H9 (cell line): ENCODE measurements around the gene ST8SIA6. TPM values are rescaled to one million over a fixed set of nuclear protein-coding genes. Genes with fewer than 3 reads are reported as not detected.

Experiments used
- DNase-seq: peaks from one replicate; pipeline ENCODE4 v3.0.0-alpha.2; 2017
- H2AFZ ChIP-seq: one replicate; pipeline ENCODE4 v1.6.1; 2013; ENCODE audit warnings: mild to moderate bottlenecking, low read length, control low read depth, moderate library complexity
- H2AK5ac ChIP-seq: 2 replicates; pipeline ENCODE4 v1.6.1; 2013; ENCODE audit warnings: low read length, control low read depth, mixed read lengths; ENCODE audit not compliant: insufficient read length
- H2BK120ac ChIP-seq: one replicate; pipeline ENCODE4 v1.6.1; 2013; ENCODE audit warnings: low read depth, mild to moderate bottlenecking, low read length, control low read depth, inconsistent platforms; ENCODE audit not compliant: poor library complexity, severe bottlenecking
- H2BK12ac ChIP-seq: 2 replicates; pipeline ENCODE4 v1.6.1; 2013; ENCODE audit warnings: low read length, control low read depth, mixed read lengths, low read depth; ENCODE audit not compliant: insufficient read length
- H2BK15ac ChIP-seq: 2 replicates; pipeline ENCODE4 v1.6.1; 2013; ENCODE audit warnings: low read depth, low read length, control low read depth
- H2BK20ac ChIP-seq: one replicate; pipeline ENCODE4 v1.6.1; 2013; ENCODE audit warnings: low read depth, mild to moderate bottlenecking, low read length, control low read depth, inconsistent platforms; ENCODE audit not compliant: poor library complexity, severe bottlenecking
- H2BK5ac ChIP-seq: 2 replicates; pipeline ENCODE4 v1.6.1; 2013; ENCODE audit warnings: low read length, control low read depth, mixed read lengths; ENCODE audit not compliant: insufficient read length
- H3K14ac ChIP-seq: 2 replicates; pipeline ENCODE4 v1.6.1; 2013; ENCODE audit warnings: low read length, control low read depth; ENCODE audit not compliant: insufficient read depth
- H3K18ac ChIP-seq: 2 replicates; pipeline ENCODE4 v1.6.1; 2013; ENCODE audit warnings: low read depth, mild to moderate bottlenecking, mixed read lengths, low read length, control low read depth; ENCODE audit not compliant: insufficient read length
- H3K23ac ChIP-seq: 2 replicates; pipeline ENCODE4 v1.6.1; 2013; ENCODE audit warnings: low read length, control low read depth, mixed read lengths, low read depth; ENCODE audit not compliant: insufficient read length
- H3K23me2 ChIP-seq: 2 replicates; pipeline ENCODE4 v1.6.1; 2013; ENCODE audit warnings: low read depth, mild to moderate bottlenecking, mixed read lengths, low read length, control low read depth; ENCODE audit not compliant: insufficient read length, poor library complexity, severe bottlenecking
- H3K27ac ChIP-seq: 2 replicates; pipeline ENCODE4 v1.5.1; 2013; ENCODE audit warnings: low read length, control low read depth, mixed read lengths, low read depth; ENCODE audit not compliant: insufficient read length
- H3K27me3 ChIP-seq: 2 replicates; pipeline ENCODE4 v1.6.1; 2013; ENCODE audit warnings: low read length, control low read depth, inconsistent platforms; ENCODE audit not compliant: insufficient read depth
- H3K4ac ChIP-seq: 2 replicates; pipeline ENCODE4 v1.6.1; 2013; ENCODE audit warnings: low read depth, mild to moderate bottlenecking, control low read depth, inconsistent platforms, low read length, moderate library complexity
- H3K4me1 ChIP-seq: 2 replicates; pipeline ENCODE4 v1.6.1; 2013; ENCODE audit warnings: low read length, control low read depth, inconsistent platforms; ENCODE audit not compliant: insufficient read depth
- H3K4me2 ChIP-seq: 2 replicates; pipeline ENCODE4 v1.6.1; 2013; ENCODE audit warnings: low read length, control low read depth, mixed read lengths; ENCODE audit not compliant: insufficient read length, insufficient read depth
- H3K56ac ChIP-seq: 2 replicates; pipeline ENCODE4 v1.6.1; 2013; ENCODE audit warnings: low read depth, mild to moderate bottlenecking, mixed read lengths, low read length, control low read depth; ENCODE audit not compliant: insufficient read length
- H3K79me1 ChIP-seq: 2 replicates; pipeline ENCODE4 v1.6.1; 2013; ENCODE audit warnings: low read depth, mild to moderate bottlenecking, moderate library complexity, low read length, control low read depth, inconsistent platforms; ENCODE audit not compliant: insufficient read depth, poor library complexity, severe bottlenecking
- H3K79me2 ChIP-seq: 2 replicates; pipeline ENCODE4 v1.6.1; 2013; ENCODE audit warnings: low read length, control low read depth, inconsistent platforms; ENCODE audit not compliant: insufficient read depth
- H3K9ac ChIP-seq: 2 replicates; pipeline ENCODE4 v1.6.1; 2013; ENCODE audit warnings: low read length, control low read depth, mixed read lengths; ENCODE audit not compliant: insufficient read length; ENCODE audit errors: extremely low read depth
- H3K9me3 ChIP-seq: one replicate; pipeline ENCODE4 v1.6.1; 2013; ENCODE audit warnings: low read depth, low read length, inconsistent platforms; ENCODE audit not compliant: control insufficient read depth
- H3T11ph ChIP-seq: one replicate; pipeline ENCODE4 v1.6.1; 2013; ENCODE audit warnings: mild to moderate bottlenecking, low read length, control low read depth, inconsistent platforms
- H4K20me1 ChIP-seq: one replicate; pipeline ENCODE4 v1.6.1; 2013; ENCODE audit not compliant: control insufficient read depth, insufficient read length, insufficient read depth
- H4K5ac ChIP-seq: 2 replicates; pipeline ENCODE4 v1.6.1; 2013; ENCODE audit warnings: low read depth, mild to moderate bottlenecking, mixed read lengths, low read length, control low read depth; ENCODE audit not compliant: insufficient read length
- H4K8ac ChIP-seq: replicated peaks from 2 replicates; pipeline ENCODE4 v1.6.1; 2013; ENCODE audit warnings: low read length, control low read depth, mixed read lengths, low read depth; ENCODE audit not compliant: insufficient read length
- H4K91ac ChIP-seq: 2 replicates; pipeline ENCODE4 v1.6.1; 2013; ENCODE audit warnings: low read depth, mild to moderate bottlenecking, moderate library complexity, mixed read lengths, low read length, control low read depth; ENCODE audit not compliant: insufficient read length
- H3K27ac Mint-ChIP-seq, 3 experiments: 2 replicates in 2 of 3; 3 replicates in 1 of 3; pipeline ENCODE4 v1.8.0; 2020 to 2021; ENCODE audit warnings: mixed read lengths in 3 of 3, mild to moderate bottlenecking in 1 of 3, moderate library complexity in 1 of 3
- H3K27me3 Mint-ChIP-seq: 2 replicates; pipeline ENCODE4 v1.8.0; 2021; ENCODE audit warnings: low read depth, mild to moderate bottlenecking, moderate library complexity, mixed read lengths
- H3K36me3 Mint-ChIP-seq, 3 experiments: 2 replicates in 2 of 3; 3 replicates in 1 of 3; pipeline ENCODE4 v1.8.0; 2020 to 2021; ENCODE audit warnings: low read depth in 3 of 3, mixed read lengths in 3 of 3; ENCODE audit not compliant: insufficient read depth in 1 of 3
- H3K4me1 Mint-ChIP-seq, 2 experiments: 2 replicates each; pipeline ENCODE4 v1.8.0; 2020; ENCODE audit warnings: mixed read lengths in 2 of 2
- H3K4me3 Mint-ChIP-seq, 2 experiments: 2 replicates in 1 of 2; 3 replicates in 1 of 2; pipeline ENCODE4 v1.8.0; 2020 to 2021; ENCODE audit warnings: mild to moderate bottlenecking in 2 of 2, mixed read lengths in 2 of 2, moderate library complexity in 1 of 2
- H3K9me3 Mint-ChIP-seq, 2 experiments: 2 replicates in 1 of 2; 3 replicates in 1 of 2; pipeline ENCODE4 v1.8.0; 2020; ENCODE audit warnings: mild to moderate bottlenecking in 2 of 2, mixed read lengths in 2 of 2, moderate library complexity in 1 of 2
- CTCF ChIP-seq: fragments of 200-600 bp; sonication (generic); conservative IDR thresholded peaks from 3 replicates; pipeline ENCODE4 v1.8.0; 2021; ENCODE audit warnings: antibody characterized with exemption, mild to moderate bottlenecking
- WGBS: extraction: QIAGEN DNeasy Blood & Tissue Kit; methylation state at CpG from one replicate; pipeline ENCODE4 v1.1.7; 2013; ENCODE audit warnings: missing lambda C conversion rate, low lambda C conversion rate, mixed read lengths; ENCODE audit not compliant: insufficient read length; ENCODE audit errors: extremely low coverage; 5-methylcytosine and 5-hydroxymethylcytosine counted together
- total RNA-seq: library from RNA; stranded (reverse); gene quantifications from 2 replicates; pipeline ENCODE4 v1.2.1, GENCODE V29; 2021

Gene ST8SIA6
- total RNA-seq, 1 experiment from 2014 or later: 0.37 TPM

DNA sequence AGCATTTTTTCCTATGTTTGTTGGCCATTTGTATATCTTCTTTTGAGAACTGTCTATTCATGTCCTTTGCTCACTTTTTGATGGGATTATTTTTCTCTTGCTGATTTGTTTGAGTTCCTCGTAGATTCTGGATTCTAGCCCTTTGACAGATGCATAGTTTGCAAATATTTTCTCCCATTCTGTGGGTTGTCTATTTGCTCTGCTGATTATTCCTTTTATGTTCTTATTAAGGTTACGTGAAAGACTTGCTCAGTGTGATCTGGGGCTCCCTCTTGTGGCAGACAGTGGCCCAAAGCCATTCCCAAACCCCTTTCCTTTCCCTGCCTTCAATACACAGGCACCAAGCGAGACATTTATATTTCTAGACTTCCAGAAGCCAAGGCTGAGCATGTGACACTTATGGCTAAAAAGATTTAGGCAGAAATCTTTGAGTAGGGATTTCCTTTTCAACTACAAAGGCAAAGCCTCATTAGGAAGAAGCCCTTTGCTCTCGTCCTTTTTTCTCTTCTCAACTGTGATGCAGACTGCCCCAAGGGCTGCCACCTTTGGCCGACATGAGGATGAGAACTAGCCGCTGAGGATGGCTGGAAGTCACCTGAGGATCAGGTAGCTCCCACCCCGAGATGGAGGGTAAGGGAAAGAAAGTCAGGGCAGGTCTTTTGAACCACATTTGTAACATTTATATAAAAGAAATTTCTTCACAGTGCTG, 23.6 kb downstream of the ST8SIA6 start:
- peak; percentile 96 for TF ChIP-seq CTCF
- no peaks in the 10 kb centered on the region for H3K27me3 Mint-ChIP-seq
- H3K27ac Mint-ChIP-seq: no peak overlapping the region
- DNase-seq: peak; percentile 72
- no peak overlapping the region for H2BK12ac ChIP-seq
- no peak overlapping the region for H3K9ac ChIP-seq
- peaks cover 15 to 16% of the 10 kb centered on the region in 2 experiments for H3K4me1 Mint-ChIP-seq
- H2BK5ac ChIP-seq: no peak overlapping the region
- H4K8ac ChIP-seq: no peak overlapping the region
- H3K14ac ChIP-seq: no peak overlapping the region
- H3K56ac ChIP-seq: no peak overlapping the region
- H3K9me3 ChIP-seq: no peaks in the 10 kb centered on the region
- H3K4me3 Mint-ChIP-seq: no peak overlapping the region
- H3K18ac ChIP-seq: no peak overlapping the region
- H2BK120ac ChIP-seq: no peak overlapping the region
- no peak overlapping the region for H3T11ph ChIP-seq
- H4K20me1 ChIP-seq: no peaks in the 10 kb centered on the region
- H3K79me2 ChIP-seq: no peaks in the 10 kb centered on the region
- no peak overlapping the region for H2AFZ ChIP-seq
- no peaks in the 10 kb centered on the region for H3K36me3 Mint-ChIP-seq
- no peak overlapping the region for H2AK5ac ChIP-seq
- no CpG with 5 or more reads among the region's 7 CpGs for WGBS
- no peak overlapping the region for H3K4ac ChIP-seq
- no peak overlapping the region for H3K23ac ChIP-seq
- no peak overlapping the region for H4K91ac ChIP-seq
- H3K79me1 ChIP-seq: no peaks in the 10 kb centered on the region
- 0 out of 2 replicates have a peak, but pooled peaks cover 3% of the 10 kb centered on the region for H3K4me1 ChIP-seq
- no peak overlapping the region for H2BK15ac ChIP-seq
- no peaks in the 10 kb centered on the region for H3K9me3 Mint-ChIP-seq
- H3K4me2 ChIP-seq: no peak overlapping the region
- H3K23me2 ChIP-seq: no peaks in the 10 kb centered on the region
- H3K27ac ChIP-seq: no peak overlapping the region
- H2BK20ac ChIP-seq: no peak overlapping the region
- H4K5ac ChIP-seq: no peak overlapping the region
- H3K27me3 ChIP-seq: no peaks in the 10 kb centered on the region
